Measurements from ENCODE around the gene TMEM35B.
"Not testable (repeated sequence)": the region's sequence is repeated elsewhere in the genome, so short reads cannot be mapped to it uniquely, and the experiment has no call there.

Gene TMEM35B

DNA sequence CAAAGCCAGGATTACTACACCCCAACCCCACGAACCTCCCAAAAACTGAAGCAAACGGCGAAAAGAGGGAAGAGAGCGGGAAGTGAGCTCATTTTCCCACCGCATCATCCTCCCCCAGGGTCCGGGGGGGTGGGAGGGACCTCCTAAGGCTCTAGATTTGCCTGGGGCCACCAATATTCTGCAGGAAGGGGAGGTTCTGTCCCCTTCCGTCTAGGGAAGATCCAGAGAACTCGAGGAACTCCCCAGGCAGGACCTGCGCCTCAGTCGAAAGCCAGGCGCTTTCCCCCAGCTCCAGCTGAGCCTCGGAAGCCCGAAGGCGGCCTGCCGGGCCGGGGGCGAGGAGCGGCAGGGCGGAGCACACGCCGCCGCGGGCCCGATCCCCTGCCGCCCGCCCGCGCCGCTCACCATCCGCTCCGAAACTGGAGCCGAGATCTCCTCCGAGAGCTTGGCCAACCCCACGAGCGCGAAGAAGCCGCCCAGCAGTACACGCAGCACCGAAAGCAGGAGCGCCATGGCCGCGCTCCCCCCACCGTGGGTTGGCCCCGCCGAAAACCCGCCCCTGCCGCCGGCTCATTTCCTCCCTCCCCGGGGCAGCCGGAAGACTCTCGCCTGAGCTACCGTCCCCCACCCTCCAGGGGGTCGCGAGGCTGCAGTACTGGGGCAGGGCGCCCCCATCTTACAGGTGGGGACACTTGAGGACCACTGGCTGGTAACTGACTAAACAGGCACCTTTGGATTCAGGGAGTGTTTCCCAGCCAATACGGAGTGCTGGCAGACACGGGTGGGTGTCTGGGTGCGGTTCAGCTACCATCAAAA lies at the start of gene TMEM35B:
TMEM35B (minus strand) TSS at position 555 of the 816 bp plus-strand sequence; CDS start at position 513, 42 bp downstream.
- DNase-seq: peak; percentile 85

DNA sequence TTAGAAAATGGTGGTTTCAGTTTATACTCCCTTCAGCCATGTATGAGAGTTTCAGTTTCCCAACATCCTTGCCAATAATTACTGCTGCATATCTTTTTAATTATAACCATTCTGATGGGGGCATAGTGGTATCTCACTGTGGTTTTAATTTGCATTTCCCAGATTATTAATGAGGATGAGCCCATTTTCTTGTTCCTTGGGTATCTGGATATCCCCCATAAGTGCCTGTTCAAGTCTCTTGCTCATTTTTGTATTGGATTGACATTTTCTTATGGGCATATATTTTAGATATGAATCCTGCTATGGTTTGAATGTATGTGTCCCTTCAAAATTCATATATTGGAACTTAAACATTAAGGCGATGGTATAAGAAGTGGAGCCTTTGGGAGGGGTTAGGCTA lies 48.2 kb upstream of the TMEM35B start:
- no peak for DNase-seq

GRCh38 chr1:35032384-35032739 lies 47.2 kb upstream of the TMEM35B start:
- no peak for DNase-seq

GRCh38 chr1:35030756-35031446 lies 45.8 kb upstream of the TMEM35B start:
- DNase-seq: peak; percentile 63

DNA sequence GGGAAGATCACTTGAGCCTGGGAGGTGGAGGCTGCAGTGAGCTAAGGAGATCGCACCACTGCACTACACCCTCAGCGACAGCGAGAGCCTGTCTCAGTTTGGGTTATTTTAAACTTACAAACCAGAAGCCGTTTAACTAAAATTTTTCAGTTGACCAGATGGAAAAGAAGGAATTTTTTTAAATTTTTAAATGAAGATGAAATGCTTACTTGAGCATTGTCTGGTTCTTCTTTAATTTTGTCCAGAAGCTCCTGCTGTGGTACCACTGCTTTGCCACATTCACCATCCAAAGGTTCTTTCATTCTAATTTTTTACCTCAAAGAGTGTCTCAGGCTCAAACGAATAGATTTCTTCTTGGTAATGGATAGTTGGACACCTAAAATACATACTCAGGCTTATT lies 45.2 kb upstream of the TMEM35B start:
- no peak for DNase-seq

GRCh38 chr1:35029761-35030160 lies 44.6 kb upstream of the TMEM35B start:
- DNase-seq: no peak

DNA sequence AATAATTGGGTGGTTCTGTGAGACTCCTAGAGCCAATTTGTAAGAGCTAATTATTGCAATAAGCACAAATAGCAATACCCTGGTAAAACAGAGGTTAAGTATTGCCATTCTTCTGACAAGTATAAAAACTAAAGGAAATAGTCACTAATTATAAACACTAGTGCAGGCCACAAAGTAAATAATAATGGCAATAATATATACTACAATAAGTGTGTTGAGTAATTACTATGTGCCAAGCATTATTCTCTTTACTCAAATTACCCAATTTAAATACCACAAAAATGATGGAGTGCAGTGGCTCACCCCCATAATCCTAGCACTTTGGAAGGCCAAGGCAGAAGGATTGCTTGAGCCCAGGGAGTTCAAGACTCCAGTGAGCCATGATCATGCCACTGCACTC lies 31.3 kb upstream of the TMEM35B start:
- no peak for DNase-seq

- no peak for DNase-seq
These were observed 29.3 kb upstream of the TMEM35B start for GRCh38 chr1:35014486-35014885.

DNA sequence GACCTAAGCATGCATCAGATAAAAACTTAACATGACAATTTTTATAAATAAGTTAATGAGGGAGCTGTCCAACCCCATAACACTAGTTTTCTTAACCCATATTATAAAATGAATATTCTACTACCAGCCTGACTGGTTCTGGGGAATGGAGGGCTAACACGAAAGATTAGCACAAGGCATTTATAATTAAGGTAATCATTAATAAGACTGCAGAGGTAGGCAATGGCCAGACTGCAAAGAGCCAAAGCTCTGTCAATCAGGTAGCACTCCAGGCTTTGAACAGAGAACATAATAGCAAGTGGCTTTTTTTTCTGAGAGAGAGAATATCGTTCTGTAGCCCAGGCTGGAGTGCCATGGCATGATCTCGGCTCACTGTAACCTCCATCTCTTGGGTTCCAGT lies 20.6 kb upstream of the TMEM35B start:
- no peak for DNase-seq

DNA sequence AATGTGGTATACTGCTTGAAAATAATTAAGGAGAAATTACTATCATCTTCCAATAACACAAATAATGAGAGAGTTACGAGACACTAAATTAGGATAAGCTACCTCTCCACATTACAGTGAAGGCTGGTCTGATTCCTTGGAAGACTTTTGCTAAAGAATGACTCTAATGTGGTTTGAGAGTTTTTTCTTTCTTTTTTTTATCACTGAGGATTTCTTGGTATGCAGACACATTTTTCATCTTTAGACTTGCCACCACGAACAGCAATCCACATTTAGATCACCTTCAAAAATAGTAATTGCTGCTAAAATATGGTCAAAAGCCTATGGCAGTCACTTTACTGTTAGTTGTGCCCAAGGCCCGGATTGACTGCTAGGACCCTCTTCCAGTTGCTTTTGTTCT lies 16.6 kb upstream of the TMEM35B start:
- no peak for DNase-seq

DNA sequence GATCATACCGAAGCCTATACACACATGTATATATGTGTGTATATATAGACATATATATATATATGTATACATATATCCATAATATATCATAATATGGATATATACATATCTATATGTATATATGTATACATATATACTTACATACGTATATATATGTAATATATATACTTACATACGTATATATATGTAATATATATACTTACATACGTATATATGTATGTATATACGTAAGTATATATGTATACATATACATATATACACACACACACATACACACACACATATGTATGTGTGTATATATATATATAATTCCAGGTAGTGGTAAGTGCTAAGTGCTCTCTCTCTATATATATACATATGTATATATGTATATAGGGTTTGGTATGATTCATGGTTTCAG lies 9.7 kb upstream of the TMEM35B start:
- DNase-seq: no peak

DNA sequence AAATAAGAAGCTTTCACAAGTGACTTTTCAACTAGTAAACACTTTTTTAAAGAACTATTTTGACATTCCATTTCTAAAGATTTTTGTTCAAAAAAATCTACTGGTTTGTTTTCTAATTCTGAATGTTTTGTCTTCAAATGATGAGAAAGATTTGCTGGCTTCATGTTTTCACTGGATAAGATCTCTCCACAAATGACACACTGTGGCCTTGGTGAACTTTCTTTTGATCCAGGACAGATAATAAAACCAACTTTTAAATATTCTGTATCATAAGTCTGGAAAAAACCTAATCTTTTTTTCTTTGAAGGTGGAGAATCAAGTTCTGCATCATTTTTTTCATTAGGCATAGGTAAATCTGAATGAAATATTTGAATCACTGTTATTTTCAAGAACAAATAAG lies 3.4 kb upstream of the TMEM35B start:
- no peak for DNase-seq

GRCh38 chr1:34988147-34988546 lies 3.0 kb upstream of the TMEM35B start:
- no peak for DNase-seq

GRCh38 chr1:34987018-34987417 lies 1.9 kb upstream of the TMEM35B start:
- DNase-seq: no peak

DNA sequence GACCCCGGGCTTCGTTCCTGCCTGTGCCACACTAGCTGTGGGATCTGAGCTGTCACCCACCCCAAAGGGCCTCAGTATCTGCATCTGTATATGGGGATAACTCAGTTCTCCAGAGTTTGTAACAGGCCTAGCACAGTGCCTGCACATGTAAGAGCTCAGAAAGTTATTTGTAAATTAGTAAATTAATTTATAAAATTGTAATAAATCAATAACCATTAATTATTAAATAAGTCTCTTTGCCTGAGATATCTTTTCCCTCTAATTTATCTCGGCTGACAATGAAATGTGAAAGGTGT lies 410 bp upstream of the TMEM35B start:
- not testable (repeated sequence) for DNase-seq

DNA sequence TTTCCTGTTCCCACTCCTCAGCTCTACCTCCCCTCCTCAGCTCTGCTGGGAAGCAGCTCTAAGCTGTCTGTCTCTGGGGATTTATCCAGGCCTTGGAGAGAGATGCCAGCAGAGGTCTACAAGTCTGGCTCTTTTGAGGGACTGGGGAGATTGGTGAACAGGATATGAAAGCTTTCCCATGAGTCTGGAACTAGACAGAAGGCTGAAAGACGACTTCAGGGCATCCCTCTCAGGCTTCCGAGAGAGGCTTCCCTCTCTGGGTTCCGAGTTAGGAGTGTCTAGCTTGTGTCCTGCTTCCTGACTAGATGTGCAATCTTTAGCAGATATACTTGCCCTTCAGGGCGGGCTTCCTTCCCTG lies 733 bp downstream of the TMEM35B start:
- no peak for DNase-seq

- no peak for DNase-seq
These were observed 1.3 kb downstream of the TMEM35B start for GRCh38 chr1:34983700-34984355.

GRCh38 chr1:34982820-34983376 lies 2.2 kb downstream of the TMEM35B start:
- no peak for DNase-seq

DNA sequence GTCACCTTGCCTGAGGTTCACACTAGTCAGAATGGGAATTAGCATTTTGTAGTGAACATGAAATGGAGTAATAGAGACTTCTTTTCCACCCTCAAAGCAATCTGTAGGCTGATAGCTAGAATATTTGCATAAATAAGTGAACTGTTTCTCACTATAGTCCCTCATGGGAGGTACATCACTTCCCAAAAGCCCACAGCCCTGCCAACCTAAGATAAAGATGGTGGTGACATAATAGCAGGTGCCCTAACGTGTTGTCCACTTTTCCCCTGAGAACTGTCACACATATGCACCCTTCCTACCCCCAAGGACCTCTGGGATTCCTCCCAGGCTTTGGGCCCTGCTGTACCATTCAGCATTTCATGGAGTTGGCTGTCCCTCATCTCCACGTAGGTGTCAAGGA lies 4.4 kb downstream of the TMEM35B start:
- DNase-seq: no peak

DNA sequence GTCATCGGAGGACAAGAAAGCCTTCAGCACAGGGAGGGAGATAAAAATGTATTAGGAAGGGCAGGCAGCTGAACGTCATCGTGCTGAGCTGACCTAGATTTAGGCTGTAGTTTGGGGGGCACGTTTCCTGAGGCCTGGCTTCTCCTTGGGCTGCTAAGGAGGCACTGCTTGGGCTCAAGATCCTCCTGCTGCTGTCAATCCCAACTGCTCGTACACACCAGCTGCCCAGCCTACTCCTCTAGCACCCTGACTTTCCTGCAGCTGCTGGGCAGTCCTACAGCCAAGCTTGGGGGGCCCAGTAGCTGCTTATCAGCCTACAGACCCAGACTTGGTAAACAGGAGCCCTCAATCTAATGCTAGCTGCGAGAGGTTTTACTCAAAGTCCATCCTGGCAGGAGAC lies 6.2 kb downstream of the TMEM35B start:
- DNase-seq: no peak

DNA sequence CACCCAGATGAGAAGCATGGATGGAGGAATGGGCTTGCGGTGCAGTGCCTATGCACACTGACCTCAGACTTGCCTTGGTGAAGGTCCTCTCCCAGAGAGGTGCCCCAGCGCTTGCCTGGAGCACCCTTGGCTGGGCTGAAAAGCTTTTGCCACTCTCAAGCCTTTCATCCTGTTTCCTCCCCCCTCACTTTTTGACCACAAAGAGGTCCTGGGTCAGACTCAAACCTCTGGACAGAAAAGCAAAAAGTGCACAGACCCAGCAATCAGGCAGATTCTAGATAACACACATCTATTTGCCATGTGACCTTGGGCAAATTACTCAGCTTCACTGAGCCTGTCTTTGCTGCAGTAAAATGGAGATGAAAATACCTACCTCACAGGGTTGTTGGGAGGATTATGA lies 7.3 kb downstream of the TMEM35B start:
- no peak for DNase-seq

DNA sequence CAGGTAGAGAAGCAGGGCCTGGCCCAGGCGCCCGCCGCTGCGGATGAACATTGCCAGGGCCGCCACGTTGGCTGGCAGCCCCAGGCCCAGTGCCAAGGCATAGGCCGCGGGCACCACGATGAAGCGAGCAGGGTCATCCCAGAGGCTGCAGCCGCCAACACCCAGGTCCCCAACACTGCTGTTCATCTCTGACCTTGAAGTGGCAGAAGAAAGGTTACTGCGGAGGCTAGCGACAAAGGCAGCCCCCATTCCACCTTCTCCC lies 8.0 kb downstream of the TMEM35B start:
- no peak for DNase-seq

- DNase-seq: no peak
These were observed 8.6 kb downstream of the TMEM35B start for GRCh38 chr1:34976384-34977209.

Data from stimulated activated CD8-positive, alpha-beta memory T cell treated with anti-CD3 and anti-CD28 coated beads, Interleukin-4, amount 100 ng/mL, for 48 hours (primary cell).